ENCODE results near the gene MAX.

MAX gene

DNA sequence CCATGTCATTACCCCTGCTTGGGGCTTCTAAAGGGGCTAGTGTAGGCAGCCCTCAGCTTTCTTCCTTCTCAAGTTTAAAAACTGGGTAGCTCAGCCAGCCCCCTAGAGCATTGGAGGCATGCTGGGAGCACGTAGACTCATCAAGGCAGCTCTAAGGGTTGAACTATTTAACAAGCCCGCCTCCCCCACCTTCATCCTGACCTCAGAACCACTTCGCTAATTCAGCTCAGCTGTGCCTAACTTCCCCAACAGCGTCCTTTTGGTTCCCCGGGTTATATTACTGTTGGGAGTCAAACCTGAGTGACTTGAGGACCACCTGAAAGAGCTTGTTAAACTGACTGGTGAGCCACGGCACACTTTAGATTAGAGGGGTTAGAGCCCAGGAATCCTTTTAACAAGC lies 30.1 kb downstream of the MAX start:
- no peak for DNase-seq

DNA sequence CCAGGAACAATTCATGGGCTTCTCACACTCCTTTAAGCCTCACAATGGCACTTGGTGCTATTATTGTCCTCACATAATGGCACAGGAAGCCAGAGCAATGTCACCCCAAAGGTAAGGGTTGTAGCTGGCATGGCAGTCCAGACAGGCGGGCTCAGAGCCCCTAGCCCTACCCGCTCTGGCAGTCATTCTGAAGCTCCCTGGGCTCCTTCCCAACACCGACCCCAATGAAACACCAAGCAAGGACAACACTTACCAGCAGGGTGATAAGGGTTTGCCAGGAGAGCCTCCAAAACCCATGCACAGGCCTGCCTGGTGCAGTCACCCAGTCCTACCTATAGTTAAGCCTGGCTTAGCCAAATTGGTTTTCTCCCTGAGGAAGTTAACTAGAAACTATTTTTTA lies 30.8 kb downstream of the MAX start:
- no peak for DNase-seq

DNA sequence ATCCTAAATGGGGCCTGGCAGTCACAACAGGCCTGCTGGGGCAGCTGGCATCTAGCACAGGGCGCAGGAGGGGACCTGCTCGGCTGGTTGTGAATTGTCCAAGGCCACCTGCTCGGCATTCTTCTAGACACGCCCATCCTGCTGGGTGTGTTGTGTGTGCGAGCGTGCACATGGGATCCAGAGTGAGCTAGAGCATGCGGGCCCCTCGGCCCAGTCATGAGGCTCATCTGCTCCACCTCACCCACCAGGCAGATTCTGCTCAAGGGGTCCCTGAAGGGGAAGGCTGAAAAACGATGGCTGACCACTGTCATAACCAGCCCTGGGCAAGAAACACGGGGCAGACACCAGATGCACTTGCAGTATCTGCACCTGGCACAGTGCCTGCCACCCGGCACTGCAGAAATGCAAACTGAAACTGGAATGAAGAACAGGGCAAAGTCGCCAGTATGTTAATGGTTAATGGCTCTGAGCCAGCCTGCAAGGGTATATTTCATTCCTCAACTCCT lies 31.8 kb downstream of the MAX start:
- no peak for DNase-seq

DNA sequence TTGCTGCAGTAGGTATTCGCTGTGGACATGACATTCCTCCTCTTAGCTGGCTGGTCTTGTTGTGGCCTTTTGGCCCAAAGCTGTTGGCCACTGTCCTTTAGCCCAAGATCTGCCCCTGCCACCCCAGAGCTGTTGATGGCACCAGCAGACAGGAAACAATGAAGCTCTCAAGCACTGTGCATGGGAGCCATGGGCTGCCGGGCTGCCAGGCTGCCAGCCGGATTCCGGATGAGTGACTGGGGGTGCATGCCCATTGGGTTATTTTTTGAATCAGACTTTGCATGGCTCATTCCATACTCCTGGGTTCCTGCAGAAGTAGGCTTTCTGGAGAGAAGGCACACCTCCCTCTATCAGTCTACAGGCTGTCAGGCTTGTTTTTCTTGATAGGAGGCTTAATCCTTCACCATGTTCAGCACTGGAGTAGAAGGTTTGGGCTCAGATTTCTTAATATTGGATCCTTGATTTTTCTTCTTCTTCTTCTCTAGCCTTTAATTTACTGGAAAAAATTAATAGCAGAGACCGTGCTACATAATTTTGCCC lies 32.4 kb downstream of the MAX start:
- DNase-seq: no peak

DNA sequence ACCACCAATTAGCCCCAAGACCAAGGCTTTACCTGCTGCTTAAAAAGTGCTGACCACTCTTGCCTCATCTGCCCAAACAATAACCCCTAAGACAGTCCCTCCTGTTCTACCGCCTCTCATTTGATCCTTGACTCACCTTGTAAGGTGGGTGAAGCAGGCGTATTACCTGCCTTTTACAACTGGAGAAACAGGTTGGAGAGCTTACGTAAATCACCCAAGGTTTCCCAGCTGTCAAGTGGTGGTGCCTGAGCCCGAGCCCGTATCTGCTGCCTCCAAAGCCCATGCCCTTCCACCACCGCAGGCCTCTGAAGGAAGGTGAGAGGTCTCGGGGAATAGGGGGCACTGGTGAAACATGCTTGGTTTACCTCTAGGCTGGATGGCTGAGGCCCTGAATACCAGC lies 36.6 kb downstream of the MAX start:
- DNase-seq: no peak

DNA sequence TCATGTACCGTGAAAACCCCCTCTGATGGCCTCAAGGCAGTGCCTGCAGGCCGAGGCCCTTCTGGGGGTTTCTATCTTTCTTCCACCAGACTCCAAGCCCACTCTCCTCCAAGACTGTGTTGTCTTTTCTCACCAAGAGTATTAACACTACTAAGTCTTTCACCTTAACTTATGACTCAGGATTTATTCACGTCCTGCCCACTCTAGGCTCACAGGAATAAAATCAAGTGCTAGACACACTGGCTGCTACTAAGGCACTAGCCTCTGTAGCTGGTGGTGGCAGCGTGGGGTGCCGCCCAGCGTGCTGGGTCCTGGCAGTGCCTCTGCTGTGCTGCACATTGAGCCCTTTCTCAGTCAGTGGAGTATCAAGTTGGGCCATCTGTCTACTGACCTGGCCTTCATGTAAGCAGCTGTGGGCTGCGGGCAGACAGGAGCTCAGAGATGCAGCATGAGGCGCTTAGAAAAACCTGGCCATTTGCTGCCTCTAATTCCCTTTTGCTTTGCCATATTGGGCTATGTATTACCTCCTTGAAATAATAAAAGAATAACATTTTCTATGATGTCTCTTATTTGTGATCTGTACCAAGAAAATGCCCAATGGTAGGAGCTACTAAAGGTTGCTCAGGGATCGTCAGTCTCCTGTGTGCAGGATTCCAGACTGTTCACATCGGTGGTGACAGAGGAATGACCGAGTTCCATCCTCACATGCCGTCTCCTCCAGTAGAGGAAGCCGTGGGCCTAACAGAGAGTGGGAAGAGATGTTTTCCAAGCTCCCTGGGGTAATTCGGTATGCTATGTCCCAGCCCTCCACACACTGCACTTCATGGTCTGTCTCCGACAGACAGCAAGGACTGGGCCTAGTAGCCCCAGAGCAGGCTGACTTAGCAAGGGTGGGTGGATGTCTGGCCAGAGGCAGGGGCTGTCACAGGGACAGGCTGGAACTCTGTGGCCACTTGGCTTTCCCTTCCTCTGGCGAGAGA lies 39.9 kb downstream of the MAX start:
- no peak for DNase-seq

DNA sequence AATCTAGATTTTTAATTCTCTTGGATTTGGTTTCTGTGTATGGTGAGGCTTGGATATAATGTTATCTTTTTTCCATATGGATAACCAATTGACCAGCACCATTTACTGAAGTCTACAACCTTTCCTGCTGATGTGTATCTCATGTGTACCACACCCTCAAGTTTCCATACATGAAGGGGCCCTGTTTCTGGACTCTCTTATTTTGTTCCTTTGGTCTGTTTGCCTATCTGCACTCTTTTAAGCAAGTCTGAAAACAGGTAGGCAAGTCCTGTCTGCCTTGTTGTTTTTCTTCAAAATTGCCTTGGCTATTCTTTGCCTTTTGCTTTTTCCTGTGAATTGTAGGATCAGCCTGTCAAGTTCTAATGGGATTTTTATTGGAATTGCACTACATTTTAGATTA lies 44.6 kb downstream of the MAX start:
- no peak for DNase-seq

DNA sequence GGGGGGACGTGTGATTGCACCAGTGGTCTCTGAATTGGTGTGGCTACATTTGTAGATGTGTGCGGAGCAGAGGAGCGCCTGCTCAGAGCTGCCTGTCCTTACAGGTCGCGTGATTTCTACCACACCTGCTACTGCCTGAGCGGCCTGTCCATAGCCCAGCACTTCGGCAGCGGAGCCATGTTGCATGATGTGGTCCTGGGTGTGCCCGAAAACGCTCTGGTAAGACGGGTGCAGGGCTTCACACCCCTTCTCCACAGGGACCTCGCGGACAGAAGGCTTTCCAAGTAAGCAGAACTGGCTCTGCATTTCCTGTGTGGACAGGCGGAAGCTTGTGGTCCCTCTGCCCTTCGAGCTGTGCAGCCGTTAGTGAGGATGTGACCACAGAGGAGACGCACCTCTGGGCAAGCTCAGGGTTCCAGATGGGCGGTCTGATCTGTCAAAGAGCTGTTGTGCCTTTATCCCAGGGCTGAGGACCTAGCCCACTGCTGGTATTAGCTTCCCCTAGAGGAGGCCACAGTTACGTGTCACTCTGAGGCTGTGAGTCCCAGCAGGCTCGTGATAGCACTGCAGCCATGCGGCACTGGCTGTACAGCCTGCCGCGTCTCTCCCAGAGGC lies 47.7 kb downstream of the MAX start:
- DNase-seq: no peak

DNA sequence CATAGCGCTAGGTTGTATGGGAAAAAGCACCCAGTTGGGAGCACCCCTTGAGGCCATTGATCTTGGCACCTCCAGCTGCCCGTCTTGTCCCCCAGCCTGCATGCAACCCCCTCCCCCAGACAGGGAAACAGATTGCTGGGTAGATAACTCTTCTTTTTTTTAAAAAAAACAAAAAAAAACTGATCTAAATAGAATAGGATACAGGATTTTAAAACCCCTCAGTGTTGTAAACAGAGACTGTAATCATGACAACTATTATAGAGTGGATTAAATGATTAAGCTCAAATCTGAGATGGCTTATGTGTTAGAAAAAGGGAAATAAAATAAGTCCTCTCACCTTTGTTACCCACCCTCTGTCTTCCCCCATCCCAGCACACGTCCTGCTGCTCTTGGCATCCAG lies 48.9 kb downstream of the MAX start:
- no peak for DNase-seq

DNA sequence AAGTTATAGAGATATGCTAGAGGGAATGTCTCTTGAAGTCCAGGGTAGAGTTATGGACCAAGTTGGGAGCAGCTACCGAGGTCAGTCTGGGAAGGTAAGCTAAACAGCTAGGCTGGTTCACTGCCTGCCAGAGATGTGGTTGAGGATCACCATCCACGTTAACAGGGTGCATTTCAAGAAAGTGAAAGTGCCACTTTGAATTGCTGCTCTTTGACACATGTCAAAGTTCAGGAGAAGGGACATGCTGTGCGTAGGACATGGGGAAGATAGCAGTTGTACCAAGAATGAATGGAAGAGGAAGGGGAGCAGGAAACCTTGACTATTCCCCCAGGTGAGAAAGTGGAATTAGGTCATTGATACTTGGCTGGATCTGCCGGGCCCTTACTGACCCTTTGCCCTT lies 49.5 kb downstream of the MAX start:
- DNase-seq: no peak

DNA sequence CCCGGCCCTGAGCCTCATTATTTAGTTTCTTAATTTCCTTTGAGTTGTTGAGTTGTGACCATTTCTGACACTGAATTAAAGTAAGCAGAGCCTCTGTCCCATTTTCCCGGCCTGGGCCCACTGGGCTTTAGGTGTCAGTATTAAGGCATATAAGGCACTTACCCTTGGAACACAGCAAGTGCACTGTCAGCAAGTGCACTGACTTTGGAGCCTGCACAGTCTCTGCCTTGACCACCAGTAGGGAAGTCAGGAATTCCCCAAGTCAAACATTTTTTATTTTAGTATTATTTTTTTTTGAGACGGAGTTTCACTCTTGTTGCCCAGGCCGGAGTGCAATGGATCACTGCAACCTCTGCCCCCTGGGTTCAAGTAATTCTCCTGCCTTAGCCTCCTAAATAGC lies 56.6 kb downstream of the MAX start:
- DNase-seq: no peak

DNA sequence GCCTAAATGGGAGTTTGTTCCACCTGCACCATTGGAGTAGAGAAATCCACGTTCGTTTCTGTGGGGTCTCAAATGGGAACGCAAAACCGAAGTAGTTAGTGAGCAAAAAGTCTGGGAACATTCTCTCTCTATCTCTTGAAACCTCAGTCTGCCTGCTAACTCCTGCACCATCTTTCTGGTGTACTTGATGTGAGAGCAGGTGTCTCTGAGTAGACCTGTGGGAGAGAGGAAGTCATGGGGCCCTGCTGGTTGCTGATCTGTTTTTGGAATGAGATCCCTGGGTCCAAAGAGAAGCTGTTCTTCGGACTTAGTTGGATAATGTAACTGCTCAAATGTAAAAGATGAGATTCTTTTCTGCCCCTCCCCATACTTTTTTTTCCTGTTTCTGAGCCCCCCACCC lies 57.3 kb downstream of the MAX start:
- no peak for DNase-seq

DNA sequence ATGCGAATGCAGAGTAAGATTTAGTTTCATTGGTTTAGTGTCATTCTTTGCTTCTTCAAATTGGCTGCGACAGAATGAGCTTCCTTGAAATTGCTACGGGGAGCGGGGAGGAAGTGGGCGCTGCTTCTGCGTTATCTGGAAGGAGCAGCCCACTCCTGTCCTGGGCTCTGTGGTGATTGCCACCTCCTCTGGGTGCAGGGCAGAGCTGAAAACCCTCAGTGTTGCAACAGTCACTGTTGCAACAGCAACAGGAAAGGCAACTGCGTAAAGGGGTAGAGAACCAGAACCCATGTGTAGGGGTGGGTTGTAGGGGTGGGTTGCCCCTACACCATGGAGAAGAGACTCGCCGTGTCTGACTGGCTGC lies 57.7 kb downstream of the MAX start:
- DNase-seq: no peak

DNA sequence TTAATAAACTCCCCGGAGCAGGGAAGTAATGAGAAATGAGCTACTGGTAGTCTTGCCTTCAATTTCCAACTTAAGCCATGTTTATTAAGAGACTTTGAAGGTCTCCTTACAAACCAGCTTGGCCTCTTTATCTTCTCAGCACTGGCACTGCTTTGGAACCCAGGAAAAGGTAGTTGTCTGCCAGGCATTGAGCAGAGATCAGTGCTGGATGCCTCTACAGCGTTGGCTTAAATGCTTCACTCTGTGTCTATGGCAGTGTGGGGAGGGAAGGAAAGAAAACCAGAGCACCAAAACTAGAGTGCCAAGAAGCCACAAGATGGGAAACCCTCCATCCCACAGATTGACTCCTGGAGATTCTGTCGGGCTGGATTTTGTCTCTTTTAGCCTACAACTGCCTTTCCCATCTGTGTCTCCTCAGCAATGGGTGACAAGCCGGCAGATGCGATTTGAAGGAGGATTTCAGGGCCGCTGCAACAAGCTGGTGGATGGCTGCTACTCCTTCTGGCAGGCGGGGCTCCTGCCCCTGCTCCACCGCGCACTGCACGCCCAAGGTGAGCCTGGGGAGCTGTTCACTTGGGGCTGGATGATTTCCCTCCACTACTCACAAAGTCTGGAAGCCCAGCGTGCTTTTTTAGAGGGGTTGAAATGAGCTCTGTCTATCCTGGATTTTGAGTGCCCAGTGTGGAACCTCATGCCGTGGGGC lies 58.3 kb downstream of the MAX start:
- no peak for DNase-seq

DNA sequence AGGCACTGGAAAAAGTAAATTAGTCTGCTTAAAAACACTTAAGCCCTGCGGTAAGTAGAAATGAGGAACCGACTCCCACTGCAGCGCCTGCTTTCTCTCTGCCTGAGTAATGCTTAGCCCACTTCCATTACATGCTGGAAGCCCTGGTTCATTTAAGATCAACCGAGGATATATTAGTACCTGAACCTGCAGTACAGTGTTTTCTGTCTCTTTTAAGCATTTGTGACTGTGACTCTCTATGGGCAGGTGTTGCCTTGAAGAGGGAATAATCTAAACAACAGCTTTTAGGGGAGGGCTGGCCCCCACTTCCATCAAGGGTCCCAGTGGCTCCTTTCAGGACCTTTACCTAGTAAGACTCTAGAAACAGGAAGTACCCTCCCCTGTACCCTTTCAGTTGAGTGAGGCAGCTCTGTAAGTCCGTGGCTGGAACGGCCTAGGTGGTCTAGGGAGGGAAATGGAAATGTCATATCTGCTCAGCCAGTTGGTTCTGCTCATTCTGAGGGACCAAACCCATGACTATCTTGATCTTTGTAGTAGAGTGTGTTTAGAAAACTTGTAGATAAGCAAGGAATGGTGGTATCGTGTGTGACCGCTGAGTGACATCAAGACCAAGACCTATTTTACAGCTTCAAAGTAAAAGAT lies 59.5 kb downstream of the MAX start:
- no peak for DNase-seq

DNA sequence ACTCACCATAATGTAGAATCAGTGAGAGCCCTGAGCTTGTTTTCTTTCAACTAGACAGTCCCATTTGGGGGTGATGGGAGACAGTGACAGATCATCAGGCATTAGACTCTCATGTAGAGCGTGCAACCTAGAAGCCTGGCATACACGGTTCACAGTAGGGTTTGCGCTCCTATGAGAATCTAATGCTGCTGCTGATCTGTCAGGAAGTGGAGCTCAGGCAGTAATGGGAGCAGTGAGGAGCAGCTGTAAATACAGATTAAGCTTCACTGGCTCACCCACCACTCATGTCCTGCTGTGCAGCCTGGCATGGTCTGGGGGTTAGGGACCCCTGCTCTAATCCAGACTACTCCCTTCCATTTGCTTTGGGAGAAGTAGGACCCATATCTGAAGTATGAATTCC lies 60.0 kb downstream of the MAX start:
- DNase-seq: no peak

DNA sequence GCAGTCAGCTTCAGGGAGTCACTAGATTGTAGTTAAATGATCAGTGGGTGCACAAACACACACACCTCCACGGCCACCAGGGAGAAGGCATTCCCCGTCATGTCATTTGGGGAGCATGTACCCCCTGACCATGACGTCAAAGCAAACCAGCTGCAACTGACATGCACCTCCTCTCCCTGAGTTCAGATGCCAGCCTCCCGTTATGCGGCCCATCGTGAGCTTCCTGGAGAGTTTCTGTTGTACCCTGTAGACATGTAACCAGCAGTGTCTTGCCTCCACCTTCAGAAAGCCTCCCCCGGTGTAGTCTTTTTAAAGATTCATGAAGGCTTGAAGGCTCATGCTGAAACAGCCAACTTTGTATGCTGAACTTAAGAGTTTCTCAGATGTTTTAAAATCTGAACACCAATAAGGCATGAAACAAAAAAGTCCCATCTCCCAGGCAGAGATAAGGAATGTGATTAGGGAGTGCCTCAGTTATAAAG lies 60.8 kb downstream of the MAX start:
- no peak for DNase-seq

DNA sequence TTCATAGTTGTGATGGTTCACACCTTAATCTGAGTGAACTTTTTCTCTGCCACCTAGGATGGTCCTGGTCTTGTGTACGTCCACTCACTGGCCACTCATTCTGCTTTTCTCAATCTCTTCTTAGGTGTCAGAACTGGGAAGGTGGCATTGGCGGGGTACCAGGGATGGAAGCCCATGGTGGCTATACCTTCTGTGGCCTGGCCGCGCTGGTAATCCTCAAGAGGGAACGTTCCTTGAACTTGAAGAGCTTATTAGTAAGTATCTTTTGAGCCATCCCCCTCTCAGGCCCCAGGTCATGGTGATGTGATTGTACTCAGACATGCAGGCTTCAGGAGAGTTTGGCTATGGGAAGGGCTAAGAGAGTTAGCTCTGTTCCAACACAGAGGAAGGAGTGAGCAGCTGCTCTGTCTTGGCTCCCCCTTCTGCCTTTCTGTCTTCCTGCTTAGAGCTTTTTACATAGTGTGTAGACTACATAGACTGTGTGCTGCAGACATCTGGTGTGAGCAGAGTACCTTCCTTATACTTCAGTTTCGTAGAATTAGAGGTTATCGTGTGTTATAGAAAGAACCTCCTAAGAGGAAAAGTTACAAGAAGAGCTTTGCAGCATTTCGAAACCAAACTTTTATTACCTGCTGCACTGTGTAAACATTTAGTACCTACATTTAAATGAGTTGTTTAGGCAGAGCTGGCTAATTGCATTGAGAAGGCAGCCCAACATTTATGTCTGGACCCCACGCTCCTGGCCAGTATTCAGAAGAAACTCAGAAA lies 61.5 kb downstream of the MAX start:
- DNase-seq: no peak

DNA sequence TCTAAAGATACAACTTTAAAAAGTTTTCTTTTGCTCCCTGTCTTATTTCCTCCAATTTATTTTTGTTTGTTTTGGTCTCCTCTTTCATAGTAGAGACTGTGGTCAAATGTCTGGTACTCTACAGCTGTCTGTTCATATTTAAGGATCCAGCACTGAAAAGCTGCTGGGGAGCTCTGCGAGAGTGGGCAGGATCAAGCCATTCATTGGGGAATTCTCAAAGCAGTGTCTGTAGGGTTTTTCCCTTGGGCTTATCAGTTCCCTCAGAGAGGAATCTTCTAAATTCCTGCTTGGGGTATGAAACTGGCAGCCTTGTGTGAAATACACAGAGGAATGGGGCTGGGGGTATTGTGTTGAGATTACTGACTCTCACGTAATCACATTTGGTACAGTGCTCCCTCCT lies 63.4 kb downstream of the MAX start:
- DNase-seq: no peak

DNA sequence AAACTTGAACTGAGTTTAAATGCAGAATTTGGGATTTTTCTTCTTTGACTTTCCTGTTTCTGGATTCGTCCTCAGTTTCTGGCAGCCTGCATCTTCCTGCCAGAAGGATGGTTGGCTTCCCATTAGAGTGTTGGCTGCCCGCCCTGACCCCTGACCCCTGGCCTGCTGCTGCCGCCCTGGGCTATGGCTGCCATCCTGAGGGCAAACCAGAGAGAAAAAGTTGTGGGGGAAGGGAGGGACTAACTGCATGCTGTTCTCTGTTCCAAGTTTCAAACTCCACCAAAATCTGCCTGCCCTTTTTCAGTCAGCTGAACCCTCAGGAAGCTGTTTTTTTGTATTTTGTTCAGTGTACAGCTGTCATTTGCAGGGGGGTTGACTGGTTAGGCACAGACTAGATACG lies 67.3 kb downstream of the MAX start:
- DNase-seq: no peak

DNA sequence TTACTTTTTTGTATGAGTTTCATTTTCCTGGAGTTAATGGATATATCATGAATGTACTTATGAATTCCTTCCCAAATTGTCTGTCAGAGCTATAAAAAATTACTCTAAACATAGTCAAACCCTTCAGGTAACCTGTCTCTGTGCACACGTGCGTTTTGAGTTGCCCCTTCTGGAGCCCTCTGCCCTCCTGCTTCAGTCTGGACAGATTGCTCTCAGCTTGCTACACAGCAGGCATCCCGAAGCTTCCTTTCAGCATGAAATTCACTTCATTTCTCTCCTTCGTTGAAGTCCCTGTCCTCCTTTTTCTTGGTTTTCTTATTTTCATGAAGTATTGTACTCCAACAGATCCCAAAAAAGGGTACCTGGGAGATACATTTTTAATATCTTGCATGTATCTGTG lies 68.3 kb downstream of the MAX start:
- no peak for DNase-seq

DNA sequence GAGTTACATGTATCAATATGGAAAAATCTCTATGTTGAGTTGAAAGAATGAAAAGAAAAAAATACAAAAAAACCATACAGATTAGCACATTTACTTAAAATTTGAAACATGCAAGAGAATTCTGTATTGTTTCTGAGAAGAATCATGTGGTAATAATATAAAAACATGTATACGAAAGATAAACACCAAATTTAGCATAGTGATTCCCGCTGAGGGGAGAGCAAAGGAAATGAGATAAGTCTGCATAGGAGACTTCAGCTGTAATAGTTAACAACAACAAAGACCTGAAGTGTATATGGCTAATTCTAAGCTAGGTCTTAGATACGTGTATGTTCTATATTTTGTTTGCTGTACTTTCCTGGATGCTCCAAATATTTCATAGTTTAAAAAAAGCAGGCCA lies 69.1 kb downstream of the MAX start:
- DNase-seq: no peak
